Stomach (tissue), 9 donors: ENCODE results near the gene GPR108. TPM values are rescaled to one million over a fixed set of nuclear protein-coding genes. Genes with fewer than 3 reads are reported as not detected.

Experiments
- DNase-seq, 2 donors: peaks; one replicate each; pipeline versions ENCODE4 v3.0.0 to v3.0.0-alpha.2; 2013 to 2019
- H3K27ac ChIP-seq, 5 donors: fragments of 200-600 bp in 4 of 5; sonication (generic) in 4 of 5; one replicate each; pipeline ENCODE4 v1.5.1; 2013 to 2019; ENCODE audit warnings: mild to moderate bottlenecking in 1 of 5, moderate library complexity in 1 of 5
- H3K27me3 ChIP-seq, 3 donors: fragments of 200-600 bp; sonication (generic); one replicate each; pipeline ENCODE4 v1.5.1; 2017 to 2019; ENCODE audit warnings: mixed run types in 1 of 3
- H3K36me3 ChIP-seq, 4 donors: fragments of 200-600 bp; sonication (generic); 1 replicate in 3 of 4; 2 replicates in 1 of 4; pipeline ENCODE4 v1.5.1; 2016 to 2019
- H3K4me1 ChIP-seq, 4 donors: fragments of 200-600 bp; sonication (generic); one replicate each; pipeline ENCODE4 v1.5.1; 2016 to 2019
- H3K4me3 ChIP-seq, 4 donors: fragments of 200-600 bp; sonication (generic) in 3 of 4; one replicate each; pipeline ENCODE4 v1.5.1; 2016 to 2019; ENCODE audit warnings: mild to moderate bottlenecking in 1 of 4
- H3K9me3 ChIP-seq, 4 donors: fragments of 200-600 bp; sonication (generic); one replicate each; pipeline ENCODE4 v1.5.1; 2016 to 2019
- CTCF ChIP-seq, 7 experiments: fragments of 450-650 bp in 4 of 7; fragments of 200-600 bp in 3 of 7; sonication (generic) in 3 of 7; IDR thresholded peaks; one replicate each; pipeline ENCODE4 v1.5.1; 2016 to 2019; ENCODE audit warnings: antibody characterized with exemption in 7 of 7, control low read depth in 2 of 7, mild to moderate bottlenecking in 1 of 7
- EP300 ChIP-seq: sonication (generic); formaldehyde crosslinking; IDR thresholded peaks from one replicate; pipeline ENCODE4 v1.6.1; 2017; ENCODE audit warnings: antibody characterized with exemption
- POLR2A ChIP-seq, 4 donors: fragments of 450-650 bp; IDR thresholded peaks; one replicate each; pipeline ENCODE4 v1.6.1; 2016; ENCODE audit warnings: antibody characterized with exemption in 4 of 4, control low read depth in 2 of 4, mild to moderate bottlenecking in 1 of 4, moderate library complexity in 1 of 4
- POLR2AphosphoS5 ChIP-seq, 3 donors: sonication (generic); formaldehyde crosslinking; IDR thresholded peaks; one replicate each; pipeline ENCODE4 v1.6.1; 2016; ENCODE audit warnings: antibody characterized with exemption in 3 of 3
- WGBS, 5 donors: extraction: QIAGEN DNeasy Blood & Tissue Kit in 3 of 5; methylation state at CpG; one replicate each; pipeline versions ENCODE4 v1.1.5 to v1.1.7; 2013 to 2018; 5-methylcytosine and 5-hydroxymethylcytosine counted together
- intact Hi-C: fragments of 100-400 bp; cut with DNase I; formaldehyde crosslinking; loops from one replicate; pipeline ENCODE4 v1.15.1; 2023; ENCODE audit warnings: low total_unique reads
- polyA plus RNA-seq, 3 donors: library from polyadenylated mRNA; stranded (reverse); fragments of 200-250 nt; gene quantifications; one replicate each; pipeline ENCODE4 v1.2.3, GENCODE V29; 2013
- total RNA-seq, 5 donors: library from RNA; depleted of rRNA; stranded (reverse); fragments of >200 nt; gene quantifications; one replicate each; pipeline versions ENCODE4 v1.1.0 to v1.2.3, GENCODE V29; 2014 to 2016
- donor health status: healthy with polysubstance abuse.
- donor health status: Bipolar disorder and iron deficiency.
- donor health status: healthy.

GPR108 gene
- total and polyA plus RNA-seq, 8 donors, result 28.1 to 132 (median 59.2) TPM

GRCh38 chr19:6717036-6717435 lies 20.3 kb downstream of the GPR108 start:
- TF ChIP-seq CTCF (IDR thresholded peaks at IDR 0.05) (no peak), POLR2A (IDR thresholded peaks at IDR 0.05) (no peak), POLR2AphosphoS5 (IDR thresholded peaks at IDR 0.05) (no peak), EP300 (no peak)
- Histone ChIP-seq H3K4me1 (peaks cover 0 to 16% (median 4%) of the 10 kb centered on the region in 4 donors), H3K4me3 (no peak overlapping the region), H3K27ac (no peak overlapping the region), H3K36me3 (no peaks in the 10 kb centered on the region), H3K27me3 (peaks cover 0 to 37% (median 0%) of the 10 kb centered on the region in 3 donors), H3K9me3 (no peaks in the 10 kb centered on the region)
- intact Hi-C loops, result no loop called here
- WGBS, 5 donors, result 72 to 76% (median 73%) methylated on average over 10 of the region's 10 CpGs
- DNase-seq, result no peak

- no peak overlapping the region for H3K4me3 ChIP-seq
- H3K27ac ChIP-seq, result no peak overlapping the region
- intact Hi-C loops, result no loop called here
- H3K9me3 ChIP-seq, result no peaks in the 10 kb centered on the region
- WGBS, 5 donors, result 59 to 69% (median 62%) methylated on average over 6 of the region's 6 CpGs
- no peak for TF ChIP-seq CTCF (IDR thresholded peaks at IDR 0.05)
- no peak for TF ChIP-seq POLR2A (IDR thresholded peaks at IDR 0.05)
- TF ChIP-seq POLR2AphosphoS5 (IDR thresholded peaks at IDR 0.05), result no peak
- no peak for TF ChIP-seq EP300
- no peaks in the 10 kb centered on the region for H3K36me3 ChIP-seq
- DNase-seq, result no peak
- peaks cover 0 to 11% (median 4%) of the 10 kb centered on the region in 4 donors for H3K4me1 ChIP-seq
- peaks cover 0 to 42% (median 0%) of the 10 kb centered on the region in 3 donors for H3K27me3 ChIP-seq
These were observed 20.8 kb downstream of the GPR108 start for GRCh38 chr19:6716610-6716970.

GRCh38 chr19:6714749-6715555 lies 22.4 kb downstream of the GPR108 start:
- Histone ChIP-seq H3K9me3 (no peaks in the 10 kb centered on the region), H3K4me3 (no peak overlapping the region), H3K4me1 (peaks cover 0 to 6% (median 0%) of the 10 kb centered on the region in 4 donors), H3K27ac (no peak overlapping the region), H3K36me3 (no peaks in the 10 kb centered on the region), H3K27me3 (peaks cover 0 to 58% (median 2%) of the 10 kb centered on the region in 3 donors)
- intact Hi-C loops, result no loop called here
- no peak for DNase-seq
- TF ChIP-seq POLR2A (IDR thresholded peaks at IDR 0.05) (no peak), EP300 (no peak), POLR2AphosphoS5 (IDR thresholded peaks at IDR 0.05) (no peak), CTCF (IDR thresholded peaks at IDR 0.05) (no peak)
- WGBS, 5 donors, result 85 to 91% (median 89%) methylated on average over 11 of the region's 11 CpGs

GRCh38 chr19:6713773-6714692 lies 23.3 kb downstream of the GPR108 start:
- no peak for DNase-seq
- WGBS, 5 donors, result 65 to 75% (median 73%) methylated on average over 23 to 24 of the region's 24 CpGs

More at GRCh38 chr19:6713773-6714692, 23.3 kb downstream of the GPR108 start:
- peaks cover 0 to 63% (median 9%) of the 10 kb centered on the region in 3 donors for H3K27me3 ChIP-seq
- no peaks in the 10 kb centered on the region for H3K9me3 ChIP-seq
- TF ChIP-seq POLR2A (IDR thresholded peaks at IDR 0.05) (no peak), CTCF (IDR thresholded peaks at IDR 0.05) (no peak), POLR2AphosphoS5 (IDR thresholded peaks at IDR 0.05) (no peak), EP300 (no peak)
- no peak overlapping the region for H3K27ac ChIP-seq
- intact Hi-C loops, result no loop called here
- H3K36me3 ChIP-seq, result no peaks in the 10 kb centered on the region
- H3K4me3 ChIP-seq, result no peak overlapping the region
- peaks cover 0 to 6% (median 0%) of the 10 kb centered on the region in 4 donors for H3K4me1 ChIP-seq
